Tibial nerve (tissue), 4 donors: ENCODE results near the gene TMEM100. TPM values are rescaled to one million over a fixed set of nuclear protein-coding genes. Genes with fewer than 3 reads are reported as not detected.

Experiments used
- DNase-seq, 2 donors: peaks; one replicate each; pipeline ENCODE4 v3.0.0-alpha.2; 2019; ENCODE audit warnings: low spot score in 2 of 2
- H3K27ac ChIP-seq, 4 donors: fragments of 200-600 bp; sonication (generic) in 3 of 4; one replicate each; pipeline ENCODE4 v1.5.1; 2017 to 2019; ENCODE audit warnings: mild to moderate bottlenecking in 1 of 4
- H3K27me3 ChIP-seq, 2 donors: fragments of 200-600 bp; sonication (generic) in 1 of 2; one replicate each; pipeline versions ENCODE4 v1.5.1 to v1.6.0; 2017 to 2019
- H3K36me3 ChIP-seq, 3 donors: fragments of 200-600 bp; sonication (generic); one replicate each; pipeline ENCODE4 v1.5.1; 2018 to 2019
- H3K4me1 ChIP-seq, 4 donors: fragments of 200-600 bp; sonication (generic) in 3 of 4; one replicate each; pipeline ENCODE4 v1.5.1; 2017 to 2019
- H3K4me3 ChIP-seq, 4 donors: fragments of 200-600 bp; sonication (generic) in 3 of 4; one replicate each; pipeline ENCODE4 v1.5.1; 2017 to 2019; ENCODE audit warnings: mild to moderate bottlenecking in 1 of 4, moderate library complexity in 1 of 4
- H3K9me3 ChIP-seq, 4 donors: fragments of 200-600 bp; sonication (generic) in 3 of 4; one replicate each; pipeline ENCODE4 v1.5.1; 2017 to 2019
- CTCF ChIP-seq, 5 experiments: fragments of 200-600 bp in 3 of 5; fragments of 450-650 bp in 2 of 5; sonication (generic) in 3 of 5; IDR thresholded peaks; one replicate each; pipeline ENCODE4 v1.5.1; 2016 to 2019; ENCODE audit warnings: antibody characterized with exemption in 5 of 5, mild to moderate bottlenecking in 3 of 5, moderate library complexity in 2 of 5
- EP300 ChIP-seq, 2 donors: sonication (generic); formaldehyde crosslinking; IDR thresholded peaks; one replicate each; pipeline ENCODE4 v1.6.1; 2017; ENCODE audit warnings: antibody characterized with exemption in 2 of 2, mild to moderate bottlenecking in 1 of 2
- POLR2A ChIP-seq, 2 donors: fragments of 450-650 bp; IDR thresholded peaks; one replicate each; pipeline ENCODE4 v1.6.1; 2017; ENCODE audit warnings: antibody characterized with exemption in 2 of 2, mild to moderate bottlenecking in 2 of 2, moderate library complexity in 2 of 2
- whole genome bisulfite sequencing, 2 donors: methylation state at CpG; one replicate each; pipeline ENCODE4 v1.1.5; 2018; 5-methylcytosine and 5-hydroxymethylcytosine counted together
- total RNA-seq, 4 donors: library from RNA; depleted of rRNA; stranded (reverse); fragments of >200 nt; gene quantifications; one replicate each; pipeline ENCODE4 v1.1.0, GENCODE V29; 2016

The TMEM100 gene
- total RNA-seq, 4 donors from 2014 or later: 24.3 to 33.4 (median 28.9) TPM

GRCh38 chr17:55768936-55769624 lies 46.4 kb upstream of the TMEM100 start:
- TF ChIP-seq CTCF (IDR thresholded peaks at IDR 0.05): no peak
- TF ChIP-seq POLR2A (IDR thresholded peaks at IDR 0.05): no peak
- no peak for TF ChIP-seq EP300 (IDR thresholded peaks at IDR 0.05)
- Histone ChIP-seq H3K27ac (peak overlapping the region in 3 of 4 donors; percentile 58 to 74 (median 74)), H3K4me3 (no peak overlapping the region), H3K4me1 (peaks cover 0 to 37% (median 10%) of the 10 kb centered on the region in 4 donors), H3K36me3 (peaks cover 0 to 54% (median 0%) of the 10 kb centered on the region in 3 donors), H3K27me3 (no peaks in the 10 kb centered on the region), H3K9me3 (no peaks in the 10 kb centered on the region)
- no peak for DNase-seq

- Histone ChIP-seq H3K27me3 (no peaks in the 10 kb centered on the region), H3K9me3 (no peaks in the 10 kb centered on the region), H3K4me1 (peaks cover 0 to 69% (median 20%) of the 10 kb centered on the region in 4 donors), H3K27ac (peak overlapping the region; percentile 6 to 84 (median 60)), H3K4me3 (no peak overlapping the region), H3K36me3 (peaks cover 0 to 22% (median 0%) of the 10 kb centered on the region in 3 donors)
- WGBS, 2 donors: 96 to 99% methylated on average over 3 of the region's 3 CpGs
- TF ChIP-seq EP300 (IDR thresholded peaks at IDR 0.05) (no peak), POLR2A (IDR thresholded peaks at IDR 0.05) (no peak), CTCF (IDR thresholded peaks at IDR 0.05) (no peak)
- DNase-seq: no peak
These were observed 42.8 kb upstream of the TMEM100 start for GRCh38 chr17:55765472-55765871.

GRCh38 chr17:55764610-55765009 lies 41.9 kb upstream of the TMEM100 start:
- Histone ChIP-seq H3K4me3 (no peak overlapping the region), H3K27ac (peak overlapping the region; percentile 6 to 84 (median 60)), H3K4me1 (peaks cover 0 to 71% (median 22%) of the 10 kb centered on the region in 4 donors), H3K36me3 (peaks cover 0 to 22% (median 0%) of the 10 kb centered on the region in 3 donors), H3K27me3 (no peaks in the 10 kb centered on the region), H3K9me3 (no peaks in the 10 kb centered on the region)
- DNase-seq: no peak
- no peak for TF ChIP-seq EP300 (IDR thresholded peaks at IDR 0.05)
- no peak for TF ChIP-seq CTCF (IDR thresholded peaks at IDR 0.05)
- no peak for TF ChIP-seq POLR2A (IDR thresholded peaks at IDR 0.05)
- 57 to 67% methylated on average over 4 of the region's 4 CpGs for WGBS, 2 donors

- H3K27ac ChIP-seq: peak overlapping the region in 3 of 4 donors; percentile 40 to 84 (median 81)
- no peak for DNase-seq
- peaks cover 0 to 16% (median 0%) of the 10 kb centered on the region in 3 donors for H3K36me3 ChIP-seq
- H3K27me3 ChIP-seq: no peaks in the 10 kb centered on the region
- TF ChIP-seq CTCF (IDR thresholded peaks at IDR 0.05) (no peak), EP300 (IDR thresholded peaks at IDR 0.05) (peak; percentile 75 to 94), POLR2A (IDR thresholded peaks at IDR 0.05) (no peak)
- no peak overlapping the region for H3K4me3 ChIP-seq
- H3K9me3 ChIP-seq: no peaks in the 10 kb centered on the region
- H3K4me1 ChIP-seq: peaks cover 0 to 71% (median 19%) of the 10 kb centered on the region in 4 donors
- 42 to 43% methylated on average over 6 of the region's 6 CpGs for WGBS, 2 donors
These were observed 41.2 kb upstream of the TMEM100 start for GRCh38 chr17:55763856-55764255.

GRCh38 chr17:55762086-55762858 lies 39.6 kb upstream of the TMEM100 start:
- Histone ChIP-seq H3K4me1 (peaks cover 0 to 80% (median 19%) of the 10 kb centered on the region in 4 donors), H3K36me3 (peaks cover 0 to 1% (median 0%) of the 10 kb centered on the region in 3 donors), H3K27me3 (no peaks in the 10 kb centered on the region), H3K4me3 (no peak overlapping the region), H3K27ac (peak overlapping the region in 3 of 4 donors; percentile 22 to 84 (median 81)), H3K9me3 (no peaks in the 10 kb centered on the region)
- DNase-seq: no peak
- 93 to 94% methylated on average over 6 of the region's 6 CpGs for WGBS, 2 donors
- TF ChIP-seq CTCF (IDR thresholded peaks at IDR 0.05) (no peak), POLR2A (IDR thresholded peaks at IDR 0.05) (no peak), EP300 (IDR thresholded peaks at IDR 0.05) (no peak)
